Loucy (cell line): Measurements from ENCODE around the gene WNT11.

ENCODE experiments used
- CTCF ChIP-seq: fragments of 200-600 bp; sonication (generic); conservative IDR thresholded peaks from 2 replicates; pipeline ENCODE4 v1.5.1; 2014; ENCODE audit warnings: mild to moderate bottlenecking, antibody characterized with exemption, low read length
- EZH2phosphoT487 ChIP-seq: fragments of 200-600 bp; IDR thresholded peaks from 2 replicates; pipeline ENCODE4 v1.6.1; 2018; ENCODE audit warnings: antibody characterized with exemption, mild to moderate bottlenecking, moderate library complexity, borderline replicate concordance

- TF ChIP-seq CTCF, result no peak
- no peak for TF ChIP-seq EZH2phosphoT487
Measured at GRCh38 chr11:76176463-76176862, 29.8 kb downstream of the WNT11 start.
